Neural progenitor cell (in vitro differentiated cells): Measurements from ENCODE around the gene ALDOB. TPM values are rescaled to one million over a fixed set of nuclear protein-coding genes. Genes with fewer than 3 reads are reported as not detected.

Experiments used
- DNase-seq: peaks from one replicate; pipeline ENCODE4 v3.0.0-alpha.2; 2016; ENCODE audit warnings: low spot score
- H2AFZ ChIP-seq: fragments of 200-600 bp; sonication (generic); replicated peaks from 2 replicates; pipeline ENCODE4 v1.6.1; 2016; ENCODE audit warnings: antibody characterized with exemption
- H3F3A ChIP-seq: fragments of 200-600 bp; sonication (generic); 2 replicates; pipeline ENCODE4 v1.6.1; 2016; ENCODE audit warnings: antibody characterized with exemption, low read depth
- H3K27ac ChIP-seq: fragments of 200-600 bp; sonication (generic); 2 replicates; pipeline ENCODE4 v1.5.1; 2016; ENCODE audit warnings: mild to moderate bottlenecking
- H3K27me3 ChIP-seq: fragments of 200-600 bp; sonication (generic); 2 replicates; pipeline ENCODE4 v1.6.1; 2016; ENCODE audit warnings: mild to moderate bottlenecking, moderate library complexity
- H3K36me3 ChIP-seq: fragments of 200-600 bp; sonication (generic); 2 replicates; pipeline ENCODE4 v1.5.1; 2016
- H3K4me1 ChIP-seq: fragments of 200-600 bp; sonication (generic); 2 replicates; pipeline ENCODE4 v1.6.1; 2016; ENCODE audit warnings: mixed run types
- H3K4me2 ChIP-seq: fragments of 200-600 bp; sonication (generic); 2 replicates; pipeline ENCODE4 v1.6.1; 2016
- H3K4me3 ChIP-seq: fragments of 200-600 bp; sonication (generic); 2 replicates; pipeline ENCODE4 v1.5.1; 2016
- H3K79me2 ChIP-seq: fragments of 200-600 bp; sonication (generic); 2 replicates; pipeline ENCODE4 v1.6.1; 2016; ENCODE audit warnings: low read depth
- H3K9ac ChIP-seq: fragments of 200-600 bp; sonication (generic); 2 replicates; pipeline ENCODE4 v1.6.1; 2016
- H3K9me3 ChIP-seq: fragments of 200-600 bp; sonication (generic); 2 replicates; pipeline ENCODE4 v1.5.1; 2016; ENCODE audit warnings: low read depth
- H4K20me1 ChIP-seq: fragments of 200-600 bp; sonication (generic); 2 replicates; pipeline ENCODE4 v1.6.1; 2016; ENCODE audit warnings: low read depth
- H3K27ac Mint-ChIP-seq: 3 replicates; pipeline ENCODE4 v1.8.0; 2021; ENCODE audit warnings: mixed read lengths
- H3K27me3 Mint-ChIP-seq: 2 replicates; pipeline ENCODE4 v1.8.0; 2022; ENCODE audit warnings: low read depth, mild to moderate bottlenecking, inconsistent platforms, moderate library complexity, mixed read lengths; ENCODE audit not compliant: insufficient read depth
- H3K36me3 Mint-ChIP-seq: 3 replicates; pipeline ENCODE4 v1.8.0; 2021; ENCODE audit warnings: mixed read lengths
- H3K4me1 Mint-ChIP-seq: 3 replicates; pipeline ENCODE4 v1.8.0; 2021; ENCODE audit warnings: mixed read lengths
- H3K4me3 Mint-ChIP-seq: 3 replicates; pipeline ENCODE4 v1.8.0; 2021; ENCODE audit warnings: mild to moderate bottlenecking, moderate library complexity, mixed read lengths
- H3K9me3 Mint-ChIP-seq: 3 replicates; pipeline ENCODE4 v1.8.0; 2020; ENCODE audit warnings: mixed read lengths
- EZH2 ChIP-seq: fragments of 200-600 bp; sonication (generic); IDR thresholded peaks from 2 replicates; pipeline ENCODE4 v1.6.1; 2017; ENCODE audit warnings: antibody characterized with exemption, mild to moderate bottlenecking, moderate library complexity
- EZH2phosphoT487 ChIP-seq: fragments of 200-600 bp; sonication (generic); IDR thresholded peaks from 2 replicates; pipeline ENCODE4 v1.6.1; 2017; ENCODE audit warnings: antibody characterized with exemption
- total RNA-seq: library from RNA; depleted of rRNA; stranded (reverse); fragments of >200 nt; gene quantifications from 2 replicates; pipeline ENCODE4 v1.2.3, GENCODE V29; 2015; ENCODE audit warnings: low replicate concordance
- TF ChIP-seq, protein P1 (sequence below): fragments of 200-600 bp; sonication (generic); IDR thresholded peaks from 2 replicates; pipeline ENCODE4 v1.5.1; 2017; ENCODE audit warnings: antibody characterized with exemption, mild to moderate bottlenecking

Gene ALDOB
- total RNA-seq, 1 donor from 2014 or later: not detected

- no peak overlapping the region for H3K4me3 Mint-ChIP-seq
- H3K79me2 ChIP-seq: no peaks in the 10 kb centered on the region
- H3K9me3 Mint-ChIP-seq: peaks cover 39% of the 10 kb centered on the region
- TF ChIP-seq EZH2: no peak
- H3F3A ChIP-seq: no peaks in the 10 kb centered on the region
- peaks cover 12% of the 10 kb centered on the region for H3K9me3 ChIP-seq
- H3K36me3 Mint-ChIP-seq: peaks cover 41% of the 10 kb centered on the region
- no peak overlapping the region for H2AFZ ChIP-seq
- H3K27me3 Mint-ChIP-seq: peaks cover 3% of the 10 kb centered on the region
- no peak overlapping the region for H3K4me2 ChIP-seq
- peaks cover 4% of the 10 kb centered on the region for H3K36me3 ChIP-seq
- no peak overlapping the region for H3K9ac ChIP-seq
- no peaks in the 10 kb centered on the region for H3K4me1 ChIP-seq
- H3K4me1 Mint-ChIP-seq: no peaks in the 10 kb centered on the region
- H4K20me1 ChIP-seq: no peaks in the 10 kb centered on the region
- no peak for DNase-seq
- no peak overlapping the region for H3K27ac ChIP-seq
- H3K27ac Mint-ChIP-seq: no peak overlapping the region
- no peaks in the 10 kb centered on the region for H3K27me3 ChIP-seq
- H3K4me3 ChIP-seq: no peak overlapping the region
Measured at GRCh38 chr9:101415578-101415977, 20.0 kb downstream of the ALDOB start.

GRCh38 chr9:101414839-101415238, 20.7 kb downstream of the ALDOB start:
- Mint-ChIP-seq H3K9me3 (peaks cover 44% of the 10 kb centered on the region), H3K36me3 (peaks cover 46% of the 10 kb centered on the region), H3K27me3 (peaks cover 3% of the 10 kb centered on the region), H3K4me3 (no peak overlapping the region), H3K4me1 (no peaks in the 10 kb centered on the region), H3K27ac (no peak overlapping the region)
- Histone ChIP-seq H3K27ac (no peak overlapping the region), H2AFZ (no peak overlapping the region), H3K79me2 (no peaks in the 10 kb centered on the region), H3K36me3 (peaks cover 12% of the 10 kb centered on the region), H3K9ac (no peak overlapping the region), H3K4me2 (no peak overlapping the region), H3K27me3 (no peaks in the 10 kb centered on the region), H3K4me1 (no peaks in the 10 kb centered on the region), H4K20me1 (no peaks in the 10 kb centered on the region), H3F3A (no peaks in the 10 kb centered on the region), H3K9me3 (peaks cover 17% of the 10 kb centered on the region), H3K4me3 (no peak overlapping the region)
- no peak for TF ChIP-seq EZH2phosphoT487
- no peak for TF ChIP-seq EZH2
- TF ChIP-seq, protein P1, sequence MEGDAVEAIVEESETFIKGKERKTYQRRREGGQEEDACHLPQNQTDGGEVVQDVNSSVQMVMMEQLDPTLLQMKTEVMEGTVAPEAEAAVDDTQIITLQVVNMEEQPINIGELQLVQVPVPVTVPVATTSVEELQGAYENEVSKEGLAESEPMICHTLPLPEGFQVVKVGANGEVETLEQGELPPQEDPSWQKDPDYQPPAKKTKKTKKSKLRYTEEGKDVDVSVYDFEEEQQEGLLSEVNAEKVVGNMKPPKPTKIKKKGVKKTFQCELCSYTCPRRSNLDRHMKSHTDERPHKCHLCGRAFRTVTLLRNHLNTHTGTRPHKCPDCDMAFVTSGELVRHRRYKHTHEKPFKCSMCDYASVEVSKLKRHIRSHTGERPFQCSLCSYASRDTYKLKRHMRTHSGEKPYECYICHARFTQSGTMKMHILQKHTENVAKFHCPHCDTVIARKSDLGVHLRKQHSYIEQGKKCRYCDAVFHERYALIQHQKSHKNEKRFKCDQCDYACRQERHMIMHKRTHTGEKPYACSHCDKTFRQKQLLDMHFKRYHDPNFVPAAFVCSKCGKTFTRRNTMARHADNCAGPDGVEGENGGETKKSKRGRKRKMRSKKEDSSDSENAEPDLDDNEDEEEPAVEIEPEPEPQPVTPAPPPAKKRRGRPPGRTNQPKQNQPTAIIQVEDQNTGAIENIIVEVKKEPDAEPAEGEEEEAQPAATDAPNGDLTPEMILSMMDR: no peak
- DNase-seq: no peak

GRCh38 chr9:101409079-101409477, 26.5 kb downstream of the ALDOB start:
- Mint-ChIP-seq H3K36me3 (peaks cover 80% of the 10 kb centered on the region), H3K4me3 (no peak overlapping the region), H3K9me3 (peaks cover 81% of the 10 kb centered on the region), H3K4me1 (no peaks in the 10 kb centered on the region), H3K27me3 (no peaks in the 10 kb centered on the region), H3K27ac (no peak overlapping the region)
- no peaks in the 10 kb centered on the region for H3K4me1 ChIP-seq
- H3K9me3 ChIP-seq: peaks cover 48% of the 10 kb centered on the region
- DNase-seq: no peak
- H3K9ac ChIP-seq: no peak overlapping the region
- no peaks in the 10 kb centered on the region for H3K27me3 ChIP-seq
- TF ChIP-seq EZH2phosphoT487 (no peak), EZH2 (no peak)
- TF ChIP-seq, protein P1: no peak
- no peak overlapping the region for H3K27ac ChIP-seq
- H3K36me3 ChIP-seq: peaks cover 65% of the 10 kb centered on the region
- H3K79me2 ChIP-seq: no peaks in the 10 kb centered on the region
- H4K20me1 ChIP-seq: no peaks in the 10 kb centered on the region
- H2AFZ ChIP-seq: no peak overlapping the region
- no peak overlapping the region for H3K4me2 ChIP-seq
- H3K4me3 ChIP-seq: peak overlapping the region; percentile 7
- peaks cover 14% of the 10 kb centered on the region for H3F3A ChIP-seq

- Mint-ChIP-seq H3K4me3 (no peak overlapping the region), H3K4me1 (no peaks in the 10 kb centered on the region), H3K27me3 (no peaks in the 10 kb centered on the region), H3K36me3 (peaks cover 83% of the 10 kb centered on the region), H3K9me3 (peaks cover 82% of the 10 kb centered on the region), H3K27ac (no peak overlapping the region)
- Histone ChIP-seq H3K4me2 (no peak overlapping the region), H4K20me1 (no peaks in the 10 kb centered on the region), H3F3A (peaks cover 14% of the 10 kb centered on the region), H3K9me3 (peaks cover 53% of the 10 kb centered on the region), H3K27me3 (no peaks in the 10 kb centered on the region), H3K4me1 (no peaks in the 10 kb centered on the region), H3K4me3 (peak overlapping the region; percentile 7), H3K9ac (no peak overlapping the region), H3K79me2 (no peaks in the 10 kb centered on the region), H3K27ac (no peak overlapping the region), H2AFZ (no peak overlapping the region), H3K36me3 (peaks cover 71% of the 10 kb centered on the region)
- DNase-seq: no peak
- no peak for TF ChIP-seq EZH2phosphoT487
- TF ChIP-seq, protein P1: no peak
Measured at GRCh38 chr9:101408374-101409078, 27.0 kb downstream of the ALDOB start.
